ENCODE measurements around the gene THOC3.
"Not testable (repeated sequence)": the region's sequence is repeated elsewhere in the genome, so short reads cannot be mapped to it uniquely, and the experiment has no call there.

Gene THOC3

GRCh38 chr5:175954107-175954506, 14.0 kb downstream of the THOC3 start:
- H3K4me3 ChIP-seq (ENCODE audit: insufficient read depth, low read length, poor library complexity, severe bottlenecking); H3K9me3 ChIP-seq (ENCODE audit: insufficient read depth, low read length); H3K9ac ChIP-seq (ENCODE audit: low read length); H3K27me3 ChIP-seq (ENCODE audit: low read length); H3K36me3 ChIP-seq (ENCODE audit: low read length); H3K4me2 ChIP-seq (ENCODE audit: low read depth, low read length, poor library complexity, severe bottlenecking); H3K79me2 ChIP-seq (ENCODE audit: insufficient read depth, low read length); H3K27ac ChIP-seq (ENCODE audit: low read depth, low read length); H3K9me2 ChIP-seq (replicated peaks; ENCODE audit: insufficient read depth, low read length); H2AFZ ChIP-seq (ENCODE audit: low read depth, low read length, severe bottlenecking); H3F3A ChIP-seq (ENCODE audit: insufficient read depth); H4K20me1 ChIP-seq (ENCODE audit: low read depth, low read length): not testable (repeated sequence)

GRCh38 chr5:175952810-175953209, 15.3 kb downstream of the THOC3 start:
- H3K36me3 ChIP-seq (ENCODE audit: low read length); H4K20me1 ChIP-seq (ENCODE audit: low read depth, low read length); H3K9me2 ChIP-seq (replicated peaks; ENCODE audit: insufficient read depth, low read length); H3K79me2 ChIP-seq (ENCODE audit: insufficient read depth, low read length); H3K4me2 ChIP-seq (ENCODE audit: low read depth, low read length, poor library complexity, severe bottlenecking); H2AFZ ChIP-seq (ENCODE audit: low read depth, low read length, severe bottlenecking); H3K9ac ChIP-seq (ENCODE audit: low read length); H3K27me3 ChIP-seq (ENCODE audit: low read length); H3K4me3 ChIP-seq (ENCODE audit: insufficient read depth, low read length, poor library complexity, severe bottlenecking); H3F3A ChIP-seq (ENCODE audit: insufficient read depth); H3K9me3 ChIP-seq (ENCODE audit: insufficient read depth, low read length); H3K27ac ChIP-seq (ENCODE audit: low read depth, low read length): not testable (repeated sequence)

GRCh38 chr5:175951339-175951969, 16.7 kb downstream of the THOC3 start:
- not testable (repeated sequence) for H3K27ac ChIP-seq (ENCODE audit: low read depth, low read length); H3K9me3 ChIP-seq (ENCODE audit: insufficient read depth, low read length); H3K79me2 ChIP-seq (ENCODE audit: insufficient read depth, low read length); H4K20me1 ChIP-seq (ENCODE audit: low read depth, low read length); H3K36me3 ChIP-seq (ENCODE audit: low read length); H3K4me3 ChIP-seq (ENCODE audit: insufficient read depth, low read length, poor library complexity, severe bottlenecking); H3K9me2 ChIP-seq (replicated peaks; ENCODE audit: insufficient read depth, low read length); H3K4me2 ChIP-seq (ENCODE audit: low read depth, low read length, poor library complexity, severe bottlenecking); H3K9ac ChIP-seq (ENCODE audit: low read length); H3F3A ChIP-seq (ENCODE audit: insufficient read depth); H3K27me3 ChIP-seq (ENCODE audit: low read length); H2AFZ ChIP-seq (ENCODE audit: low read depth, low read length, severe bottlenecking)

- not testable (repeated sequence) for H3K27me3 ChIP-seq (ENCODE audit: low read length); H3K9ac ChIP-seq (ENCODE audit: low read length); H3K79me2 ChIP-seq (ENCODE audit: insufficient read depth, low read length); H4K20me1 ChIP-seq (ENCODE audit: low read depth, low read length); H3K4me3 ChIP-seq (ENCODE audit: insufficient read depth, low read length, poor library complexity, severe bottlenecking); H3K9me3 ChIP-seq (ENCODE audit: insufficient read depth, low read length); H3F3A ChIP-seq (ENCODE audit: insufficient read depth); H3K9me2 ChIP-seq (replicated peaks; ENCODE audit: insufficient read depth, low read length); H2AFZ ChIP-seq (ENCODE audit: low read depth, low read length, severe bottlenecking); H3K4me2 ChIP-seq (ENCODE audit: low read depth, low read length, poor library complexity, severe bottlenecking); H3K36me3 ChIP-seq (ENCODE audit: low read length); H3K27ac ChIP-seq (ENCODE audit: low read depth, low read length)
Measured at GRCh38 chr5:175948329-175949108, 19.6 kb downstream of the THOC3 start.

- H3F3A ChIP-seq (ENCODE audit: insufficient read depth); H3K9ac ChIP-seq (ENCODE audit: low read length): not testable (repeated sequence)
Measured at GRCh38 chr5:175943253-175943652, 24.9 kb downstream of the THOC3 start.

GRCh38 chr5:175940632-175941031, 27.5 kb downstream of the THOC3 start:
- not testable (repeated sequence) for H3K9me2 ChIP-seq (replicated peaks; ENCODE audit: insufficient read depth, low read length); H3K4me2 ChIP-seq (ENCODE audit: low read depth, low read length, poor library complexity, severe bottlenecking); H3K4me3 ChIP-seq (ENCODE audit: insufficient read depth, low read length, poor library complexity, severe bottlenecking); H3F3A ChIP-seq (ENCODE audit: insufficient read depth); H2AFZ ChIP-seq (ENCODE audit: low read depth, low read length, severe bottlenecking); H3K27me3 ChIP-seq (ENCODE audit: low read length); H3K27ac ChIP-seq (ENCODE audit: low read depth, low read length); H3K9ac ChIP-seq (ENCODE audit: low read length); H3K79me2 ChIP-seq (ENCODE audit: insufficient read depth, low read length); H3K36me3 ChIP-seq (ENCODE audit: low read length); H3K9me3 ChIP-seq (ENCODE audit: insufficient read depth, low read length); H4K20me1 ChIP-seq (ENCODE audit: low read depth, low read length)

More at GRCh38 chr5:175943253-175943652, 24.9 kb downstream of the THOC3 start:
- not testable (repeated sequence) for H3K36me3 ChIP-seq (ENCODE audit: low read length); H3K9me3 ChIP-seq (ENCODE audit: insufficient read depth, low read length); H3K27me3 ChIP-seq (ENCODE audit: low read length); H3K79me2 ChIP-seq (ENCODE audit: insufficient read depth, low read length); H2AFZ ChIP-seq (ENCODE audit: low read depth, low read length, severe bottlenecking); H3K4me3 ChIP-seq (ENCODE audit: insufficient read depth, low read length, poor library complexity, severe bottlenecking); H3K9me2 ChIP-seq (replicated peaks; ENCODE audit: insufficient read depth, low read length); H4K20me1 ChIP-seq (ENCODE audit: low read depth, low read length); H3K4me2 ChIP-seq (ENCODE audit: low read depth, low read length, poor library complexity, severe bottlenecking); H3K27ac ChIP-seq (ENCODE audit: low read depth, low read length)

GRCh38 chr5:175938489-175938888, 29.6 kb downstream of the THOC3 start:
- H2AFZ ChIP-seq (ENCODE audit: low read depth, low read length, severe bottlenecking); H3K4me2 ChIP-seq (ENCODE audit: low read depth, low read length, poor library complexity, severe bottlenecking); H3K9me2 ChIP-seq (replicated peaks; ENCODE audit: insufficient read depth, low read length); H3K27ac ChIP-seq (ENCODE audit: low read depth, low read length); H3K27me3 ChIP-seq (ENCODE audit: low read length); H4K20me1 ChIP-seq (ENCODE audit: low read depth, low read length); H3K9ac ChIP-seq (ENCODE audit: low read length); H3K36me3 ChIP-seq (ENCODE audit: low read length); H3F3A ChIP-seq (ENCODE audit: insufficient read depth); H3K9me3 ChIP-seq (ENCODE audit: insufficient read depth, low read length); H3K4me3 ChIP-seq (ENCODE audit: insufficient read depth, low read length, poor library complexity, severe bottlenecking); H3K79me2 ChIP-seq (ENCODE audit: insufficient read depth, low read length): not testable (repeated sequence)

- not testable (repeated sequence) for H3K27ac ChIP-seq (ENCODE audit: low read depth, low read length); H2AFZ ChIP-seq (ENCODE audit: low read depth, low read length, severe bottlenecking); H3K9me3 ChIP-seq (ENCODE audit: insufficient read depth, low read length); H3F3A ChIP-seq (ENCODE audit: insufficient read depth); H3K79me2 ChIP-seq (ENCODE audit: insufficient read depth, low read length); H3K9me2 ChIP-seq (replicated peaks; ENCODE audit: insufficient read depth, low read length); H3K36me3 ChIP-seq (ENCODE audit: low read length); H3K27me3 ChIP-seq (ENCODE audit: low read length); H3K4me2 ChIP-seq (ENCODE audit: low read depth, low read length, poor library complexity, severe bottlenecking); H3K4me3 ChIP-seq (ENCODE audit: insufficient read depth, low read length, poor library complexity, severe bottlenecking); H4K20me1 ChIP-seq (ENCODE audit: low read depth, low read length); H3K9ac ChIP-seq (ENCODE audit: low read length)
Measured at GRCh38 chr5:175928752-175929151, 39.4 kb downstream of the THOC3 start.
